WERI-Rb-1 (cell line): Measurements from ENCODE around the gene SMIM29.

ENCODE experiments used
- DNase-seq: peaks from one replicate; pipeline ENCODE4 v3.0.0-alpha.2; 2020
- H3K27ac ChIP-seq: fragments of 250-450 bp; sonication (Bioruptor Pico); 2 replicates; pipeline ENCODE4 v1.5.1; 2020; ENCODE audit warnings: mild to moderate bottlenecking, moderate library complexity
- H3K27me3 ChIP-seq: fragments of 250-450 bp; sonication (Bioruptor Pico); 2 replicates; pipeline ENCODE4 v1.5.1; 2021; ENCODE audit warnings: mild to moderate bottlenecking, low read depth, moderate library complexity; ENCODE audit not compliant: insufficient read depth, severe bottlenecking
- H3K36me3 ChIP-seq: fragments of 250-450 bp; sonication (Bioruptor Pico); 2 replicates; pipeline ENCODE4 v1.5.1; 2020; ENCODE audit warnings: mild to moderate bottlenecking, moderate library complexity
- H3K4me3 ChIP-seq: 2 replicates; pipeline ENCODE4 v1.5.1; 2011; ENCODE audit warnings: low read depth, mild to moderate bottlenecking, control low read depth, low read length
- H3K9me3 ChIP-seq: fragments of 250-450 bp; sonication (Bioruptor Pico); 2 replicates; pipeline ENCODE4 v1.5.1; 2021; ENCODE audit warnings: mild to moderate bottlenecking, moderate library complexity; ENCODE audit not compliant: severe bottlenecking
- TF ChIP-seq, protein P1 (sequence below): IDR thresholded peaks from 2 replicates; pipeline ENCODE4 v1.5.1; 2011; ENCODE audit warnings: low read depth, mild to moderate bottlenecking, control low read depth, inconsistent platforms, low read length

Gene SMIM29

DNA sequence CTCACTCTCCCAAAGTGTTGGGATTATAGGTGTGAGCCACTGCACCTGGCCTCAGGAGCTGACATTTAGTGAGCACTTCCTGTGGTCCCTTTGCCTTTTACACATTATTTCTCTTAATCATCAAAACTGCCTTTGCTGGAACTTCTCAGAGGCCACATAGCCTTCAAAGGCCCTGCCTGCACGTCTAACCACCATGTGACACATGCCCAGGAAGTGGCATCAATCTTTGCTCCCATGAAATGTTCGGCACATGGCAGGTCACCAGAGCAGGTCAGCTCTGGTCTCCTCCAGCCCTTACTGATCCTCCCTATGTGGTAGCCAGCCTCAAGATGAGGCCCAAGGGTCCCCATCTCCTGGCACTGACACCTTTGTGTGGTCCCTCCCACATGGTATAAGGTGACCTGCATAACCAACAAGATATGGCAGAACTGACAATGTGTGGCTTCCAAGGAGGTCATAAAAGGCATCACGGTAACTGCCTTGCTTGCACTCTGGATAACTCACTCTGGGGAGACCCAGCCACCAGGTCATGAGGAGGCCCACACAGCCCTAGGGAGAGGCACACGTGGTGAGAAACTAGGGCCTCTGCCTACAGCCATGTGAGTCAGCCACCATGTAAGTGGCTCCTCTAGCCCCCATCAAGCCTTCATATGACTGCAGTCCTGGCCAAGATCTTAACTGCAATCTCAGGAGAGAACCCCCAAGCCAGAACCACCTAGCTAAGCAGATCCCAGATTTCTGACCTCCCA, 40.9 kb downstream of the SMIM29 start:
- TF ChIP-seq, protein P1, sequence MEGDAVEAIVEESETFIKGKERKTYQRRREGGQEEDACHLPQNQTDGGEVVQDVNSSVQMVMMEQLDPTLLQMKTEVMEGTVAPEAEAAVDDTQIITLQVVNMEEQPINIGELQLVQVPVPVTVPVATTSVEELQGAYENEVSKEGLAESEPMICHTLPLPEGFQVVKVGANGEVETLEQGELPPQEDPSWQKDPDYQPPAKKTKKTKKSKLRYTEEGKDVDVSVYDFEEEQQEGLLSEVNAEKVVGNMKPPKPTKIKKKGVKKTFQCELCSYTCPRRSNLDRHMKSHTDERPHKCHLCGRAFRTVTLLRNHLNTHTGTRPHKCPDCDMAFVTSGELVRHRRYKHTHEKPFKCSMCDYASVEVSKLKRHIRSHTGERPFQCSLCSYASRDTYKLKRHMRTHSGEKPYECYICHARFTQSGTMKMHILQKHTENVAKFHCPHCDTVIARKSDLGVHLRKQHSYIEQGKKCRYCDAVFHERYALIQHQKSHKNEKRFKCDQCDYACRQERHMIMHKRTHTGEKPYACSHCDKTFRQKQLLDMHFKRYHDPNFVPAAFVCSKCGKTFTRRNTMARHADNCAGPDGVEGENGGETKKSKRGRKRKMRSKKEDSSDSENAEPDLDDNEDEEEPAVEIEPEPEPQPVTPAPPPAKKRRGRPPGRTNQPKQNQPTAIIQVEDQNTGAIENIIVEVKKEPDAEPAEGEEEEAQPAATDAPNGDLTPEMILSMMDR: no peak
- Histone ChIP-seq H3K9me3 (no peaks in the 10 kb centered on the region), H3K27ac (no peak overlapping the region), H3K36me3 (no peaks in the 10 kb centered on the region), H3K4me3 (no peak overlapping the region), H3K27me3 (no peaks in the 10 kb centered on the region)
- DNase-seq: no peak

GRCh38 chr6:34206726-34207125, 42.1 kb downstream of the SMIM29 start:
- H3K9me3 ChIP-seq: peaks cover 10% of the 10 kb centered on the region
- no peaks in the 10 kb centered on the region for H3K27me3 ChIP-seq
- no peak overlapping the region for H3K4me3 ChIP-seq
- H3K27ac ChIP-seq: no peak overlapping the region
- DNase-seq: no peak
- TF ChIP-seq, protein P1: no peak
- H3K36me3 ChIP-seq: no peaks in the 10 kb centered on the region

GRCh38 chr6:34205916-34206315, 42.9 kb downstream of the SMIM29 start:
- DNase-seq: no peak
- Histone ChIP-seq H3K27ac (no peak overlapping the region), H3K27me3 (no peaks in the 10 kb centered on the region), H3K9me3 (peaks cover 10% of the 10 kb centered on the region), H3K4me3 (no peak overlapping the region), H3K36me3 (no peaks in the 10 kb centered on the region)
- TF ChIP-seq, protein P1: no peak

- Histone ChIP-seq H3K27me3 (no peaks in the 10 kb centered on the region), H3K9me3 (peaks cover 10% of the 10 kb centered on the region), H3K36me3 (no peaks in the 10 kb centered on the region), H3K4me3 (no peak overlapping the region), H3K27ac (no peak overlapping the region)
- DNase-seq: no peak
- TF ChIP-seq, protein P1: no peak
These were observed 43.3 kb downstream of the SMIM29 start for GRCh38 chr6:34205466-34205865.

DNA sequence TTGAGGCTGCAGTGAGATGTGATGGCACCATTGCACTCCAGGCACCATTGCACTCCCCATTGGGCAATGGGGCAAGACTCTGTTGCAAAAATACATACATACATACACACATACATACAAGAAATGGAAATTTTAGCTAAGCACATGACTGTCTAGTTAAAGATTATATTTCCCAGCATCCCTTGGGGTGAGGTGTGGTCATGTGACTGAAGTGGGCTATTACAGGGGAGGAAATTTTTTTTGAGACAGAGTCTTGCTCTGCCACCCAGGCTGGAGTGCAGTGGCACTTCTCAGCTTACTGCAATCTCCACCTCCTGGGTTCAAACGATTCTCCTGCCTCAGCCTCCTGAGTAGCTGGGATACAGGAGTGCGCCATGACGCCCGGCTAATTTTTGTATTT, 44.1 kb downstream of the SMIM29 start:
- TF ChIP-seq, protein P1: no peak
- H3K27me3 ChIP-seq: no peaks in the 10 kb centered on the region

More for the DNA sequence above, 44.1 kb downstream of the SMIM29 start:
- Histone ChIP-seq H3K9me3 (peaks cover 10% of the 10 kb centered on the region), H3K27ac (no peak overlapping the region), H3K36me3 (no peaks in the 10 kb centered on the region), H3K4me3 (no peak overlapping the region)
- DNase-seq: no peak
